Mammary epithelial cell (primary cell): ENCODE measurements around the gene AFM.

Experiments
- EZH2 ChIP-seq: IDR thresholded peaks from 2 replicates; pipeline ENCODE4 v1.6.1; 2012; ENCODE audit warnings: low read length, inconsistent platforms, borderline replicate concordance
- TF ChIP-seq, protein P1 (sequence below), 2 donors: IDR thresholded peaks in 1 of 2; conservative IDR thresholded peaks in 1 of 2; 2 replicates each; pipeline ENCODE4 v1.5.1; 2011 to 2012; ENCODE audit warnings: inconsistent platforms in 2 of 2, low read length in 2 of 2, mild to moderate bottlenecking in 2 of 2, control low read depth in 1 of 2, low read depth in 1 of 2; ENCODE audit not compliant: insufficient read depth in 1 of 2; ENCODE audit errors: extremely low read depth in 1 of 2

DNA sequence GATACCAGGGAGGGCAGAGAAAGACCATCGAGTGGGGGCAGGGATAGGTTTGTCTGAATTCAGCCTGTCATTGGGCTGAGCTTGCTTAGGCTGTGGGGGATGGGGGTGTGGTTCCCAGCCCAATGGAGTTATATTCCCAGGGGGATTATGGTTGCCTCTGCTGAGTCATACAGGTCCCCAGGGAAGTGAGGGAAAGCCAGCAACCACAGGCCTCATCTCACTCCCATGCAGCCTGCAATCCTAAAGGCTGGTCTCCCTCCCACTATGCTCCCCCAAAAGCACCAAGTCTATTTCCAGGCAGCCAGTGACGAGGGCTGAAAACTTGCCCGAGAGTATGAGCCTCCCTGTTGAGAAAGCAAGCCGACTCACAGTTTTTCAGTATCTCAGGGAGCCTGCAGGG lies 39.3 kb downstream of the AFM start:
- TF ChIP-seq, protein P1, sequence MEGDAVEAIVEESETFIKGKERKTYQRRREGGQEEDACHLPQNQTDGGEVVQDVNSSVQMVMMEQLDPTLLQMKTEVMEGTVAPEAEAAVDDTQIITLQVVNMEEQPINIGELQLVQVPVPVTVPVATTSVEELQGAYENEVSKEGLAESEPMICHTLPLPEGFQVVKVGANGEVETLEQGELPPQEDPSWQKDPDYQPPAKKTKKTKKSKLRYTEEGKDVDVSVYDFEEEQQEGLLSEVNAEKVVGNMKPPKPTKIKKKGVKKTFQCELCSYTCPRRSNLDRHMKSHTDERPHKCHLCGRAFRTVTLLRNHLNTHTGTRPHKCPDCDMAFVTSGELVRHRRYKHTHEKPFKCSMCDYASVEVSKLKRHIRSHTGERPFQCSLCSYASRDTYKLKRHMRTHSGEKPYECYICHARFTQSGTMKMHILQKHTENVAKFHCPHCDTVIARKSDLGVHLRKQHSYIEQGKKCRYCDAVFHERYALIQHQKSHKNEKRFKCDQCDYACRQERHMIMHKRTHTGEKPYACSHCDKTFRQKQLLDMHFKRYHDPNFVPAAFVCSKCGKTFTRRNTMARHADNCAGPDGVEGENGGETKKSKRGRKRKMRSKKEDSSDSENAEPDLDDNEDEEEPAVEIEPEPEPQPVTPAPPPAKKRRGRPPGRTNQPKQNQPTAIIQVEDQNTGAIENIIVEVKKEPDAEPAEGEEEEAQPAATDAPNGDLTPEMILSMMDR (conservative IDR thresholded peaks at IDR 0.05 in 1 of 2, IDR thresholded peaks at IDR 0.05 in 1 of 2; ENCODE audit: extremely low read depth in 1 of 2, insufficient read depth in 1 of 2, low read depth in 1 of 2, low read length in 2 of 2): no peak
- TF ChIP-seq EZH2: no peak
